ENCODE data around the gene SDSL.

The SDSL gene

GRCh38 chr12:113378291-113378690, 43.9 kb upstream of the SDSL start:
- H4K8ac ChIP-seq (ENCODE audit: low read depth, low read length) = no peak overlapping the region
- H3K79me1 ChIP-seq (ENCODE audit: low read length) = no peaks in the 10 kb centered on the region
- no peak overlapping the region for H3K14ac ChIP-seq (ENCODE audit: low read length)
- no peak overlapping the region for H2AK5ac ChIP-seq (ENCODE audit: low read length)
- no peak overlapping the region for H3K27ac ChIP-seq (ENCODE audit: low read depth, low read length)
- H3K79me2 ChIP-seq (ENCODE audit: control insufficient read depth, insufficient read depth, low read length, poor library complexity) = no peaks in the 10 kb centered on the region
- no peak overlapping the region for H3K4me2 ChIP-seq (ENCODE audit: low read length)
- no peak overlapping the region for H2AFZ ChIP-seq (ENCODE audit: insufficient read depth, low read length, poor library complexity)
- peaks cover 12 to 21% of the 10 kb centered on the region in 2 experiments for H3K36me3 ChIP-seq (ENCODE audit: control insufficient read depth in 1 of 2, insufficient read depth in 2 of 2, low read length in 2 of 2)
- no peak overlapping the region for H2BK5ac ChIP-seq (ENCODE audit: low read depth, low read length, poor library complexity)
- no peak overlapping the region for H2BK12ac ChIP-seq (ENCODE audit: low read length)
- H3K4me3 ChIP-seq (ENCODE audit: low read depth, low read length) = no peak overlapping the region
- no peak overlapping the region for H4K91ac ChIP-seq (ENCODE audit: low read depth, low read length)
- no peaks in the 10 kb centered on the region for H3K9me3 ChIP-seq (ENCODE audit: insufficient read depth, low read depth, low read length)
- no peak overlapping the region for H3K18ac ChIP-seq (ENCODE audit: low read length)
- WGBS (ENCODE audit: extremely low coverage, insufficient coverage, insufficient read length) = no CpG with 5 or more reads among the region's 3 CpGs
- no peak overlapping the region for H3K4ac ChIP-seq (ENCODE audit: low read depth, low read length)
- H3K4me1 ChIP-seq (ENCODE audit: control insufficient read depth in 1 of 2, insufficient read depth in 2 of 2, low read length in 2 of 2) = no peaks in the 10 kb centered on the region
- DNase-seq = no peak
- H4K12ac ChIP-seq (ENCODE audit: low read depth, low read length) = no peak overlapping the region
- no peak overlapping the region for H3K9ac ChIP-seq (ENCODE audit: low read length)
- no peak overlapping the region for H2BK120ac ChIP-seq (ENCODE audit: insufficient read depth, low read length, poor library complexity)
- no peaks in the 10 kb centered on the region for H3K27me3 ChIP-seq (ENCODE audit: insufficient read depth, low read length)
- no peak overlapping the region for H3K23ac ChIP-seq (ENCODE audit: low read length)

GRCh38 chr12:113381220-113381619, 41.0 kb upstream of the SDSL start:
- H3K4me1 ChIP-seq (ENCODE audit: control insufficient read depth in 1 of 2, insufficient read depth in 2 of 2, low read length in 2 of 2) = no peaks in the 10 kb centered on the region
- WGBS (ENCODE audit: extremely low coverage, insufficient coverage, insufficient read length) = no CpG with 5 or more reads among the region's 11 CpGs
- no peak for DNase-seq
- no peak overlapping the region for H3K4me3 ChIP-seq (ENCODE audit: low read depth, low read length)
- H3K18ac ChIP-seq (ENCODE audit: low read length) = no peak overlapping the region
- H2BK12ac ChIP-seq (ENCODE audit: low read length) = no peak overlapping the region
- H3K79me1 ChIP-seq (ENCODE audit: low read length) = no peaks in the 10 kb centered on the region
- no peak overlapping the region for H3K23ac ChIP-seq (ENCODE audit: low read length)
- no peak overlapping the region for H3K27ac ChIP-seq (ENCODE audit: low read depth, low read length)
- no peak overlapping the region for H2AFZ ChIP-seq (ENCODE audit: insufficient read depth, low read length, poor library complexity)
- H3K9ac ChIP-seq (ENCODE audit: low read length) = no peak overlapping the region
- no peak overlapping the region for H2BK5ac ChIP-seq (ENCODE audit: low read depth, low read length, poor library complexity)
- no peak overlapping the region for H3K4me2 ChIP-seq (ENCODE audit: low read length)
- H3K79me2 ChIP-seq (ENCODE audit: control insufficient read depth, insufficient read depth, low read length, poor library complexity) = no peaks in the 10 kb centered on the region
- H3K27me3 ChIP-seq (ENCODE audit: insufficient read depth, low read length) = no peaks in the 10 kb centered on the region
- H3K14ac ChIP-seq (ENCODE audit: low read length) = no peak overlapping the region
- no peak overlapping the region for H4K91ac ChIP-seq (ENCODE audit: low read depth, low read length)
- H3K9me3 ChIP-seq (ENCODE audit: insufficient read depth, low read depth, low read length) = peaks cover 3% of the 10 kb centered on the region
- peaks cover 16 to 21% of the 10 kb centered on the region in 2 experiments for H3K36me3 ChIP-seq (ENCODE audit: control insufficient read depth in 1 of 2, insufficient read depth in 2 of 2, low read length in 2 of 2)
- H4K8ac ChIP-seq (ENCODE audit: low read depth, low read length) = no peak overlapping the region
- no peak overlapping the region for H4K12ac ChIP-seq (ENCODE audit: low read depth, low read length)
- no peak overlapping the region for H2AK5ac ChIP-seq (ENCODE audit: low read length)
- no peak overlapping the region for H3K4ac ChIP-seq (ENCODE audit: low read depth, low read length)
- no peak overlapping the region for H2BK120ac ChIP-seq (ENCODE audit: insufficient read depth, low read length, poor library complexity)

- DNase-seq = peak; percentile 81 to 96
- H4K91ac ChIP-seq (ENCODE audit: low read depth, low read length) = no peak overlapping the region
- no peak overlapping the region for H3K14ac ChIP-seq (ENCODE audit: low read length)
- H3K79me1 ChIP-seq (ENCODE audit: low read length) = no peaks in the 10 kb centered on the region
- no peak overlapping the region for H4K12ac ChIP-seq (ENCODE audit: low read depth, low read length)
- H4K8ac ChIP-seq (ENCODE audit: low read depth, low read length) = no peak overlapping the region
- no peak overlapping the region for H3K4me2 ChIP-seq (ENCODE audit: low read length)
- H3K79me2 ChIP-seq (ENCODE audit: control insufficient read depth, insufficient read depth, low read length, poor library complexity) = no peaks in the 10 kb centered on the region
- no peak overlapping the region for H2BK5ac ChIP-seq (ENCODE audit: low read depth, low read length, poor library complexity)
- H3K9me3 ChIP-seq (ENCODE audit: insufficient read depth, low read depth, low read length) = peaks cover 3% of the 10 kb centered on the region
- no peak overlapping the region for H3K18ac ChIP-seq (ENCODE audit: low read length)
- H3K9ac ChIP-seq (ENCODE audit: low read length) = no peak overlapping the region
- H3K36me3 ChIP-seq (ENCODE audit: control insufficient read depth in 1 of 2, insufficient read depth in 2 of 2, low read length in 2 of 2) = peaks cover 14 to 24% of the 10 kb centered on the region in 2 experiments
- no peak overlapping the region for H2AK5ac ChIP-seq (ENCODE audit: low read length)
- no peak overlapping the region for H3K27ac ChIP-seq (ENCODE audit: low read depth, low read length)
- H3K4me1 ChIP-seq (ENCODE audit: control insufficient read depth in 1 of 2, insufficient read depth in 2 of 2, low read length in 2 of 2) = no peaks in the 10 kb centered on the region
- H2BK120ac ChIP-seq (ENCODE audit: insufficient read depth, low read length, poor library complexity) = no peak overlapping the region
- no peak overlapping the region for H3K4me3 ChIP-seq (ENCODE audit: low read depth, low read length)
- no peak overlapping the region for H2AFZ ChIP-seq (ENCODE audit: insufficient read depth, low read length, poor library complexity)
- H3K23ac ChIP-seq (ENCODE audit: low read length) = no peak overlapping the region
- no peak overlapping the region for H3K4ac ChIP-seq (ENCODE audit: low read depth, low read length)
- no peak overlapping the region for H2BK12ac ChIP-seq (ENCODE audit: low read length)
- H3K27me3 ChIP-seq (ENCODE audit: insufficient read depth, low read length) = no peaks in the 10 kb centered on the region
- no CpG with 5 or more reads among the region's 4 CpGs for WGBS (ENCODE audit: extremely low coverage, insufficient coverage, insufficient read length)
Measured at GRCh38 chr12:113382206-113382605, 40.0 kb upstream of the SDSL start.

- H3K9me3 ChIP-seq (ENCODE audit: insufficient read depth, low read depth, low read length) = peaks cover 4% of the 10 kb centered on the region
- H3K4me2 ChIP-seq (ENCODE audit: low read length) = no peak overlapping the region
- no peak overlapping the region for H3K14ac ChIP-seq (ENCODE audit: low read length)
- no peak overlapping the region for H4K8ac ChIP-seq (ENCODE audit: low read depth, low read length)
- H3K27ac ChIP-seq (ENCODE audit: low read depth, low read length) = no peak overlapping the region
- DNase-seq = no peak
- H3K23ac ChIP-seq (ENCODE audit: low read length) = no peak overlapping the region
- H3K4ac ChIP-seq (ENCODE audit: low read depth, low read length) = no peak overlapping the region
- no peak overlapping the region for H2AK5ac ChIP-seq (ENCODE audit: low read length)
- H3K36me3 ChIP-seq (ENCODE audit: control insufficient read depth in 1 of 2, insufficient read depth in 2 of 2, low read length in 2 of 2) = peaks cover 22 to 36% of the 10 kb centered on the region in 2 experiments
- no peak overlapping the region for H4K12ac ChIP-seq (ENCODE audit: low read depth, low read length)
- H3K18ac ChIP-seq (ENCODE audit: low read length) = no peak overlapping the region
- no peak overlapping the region for H3K4me3 ChIP-seq (ENCODE audit: low read depth, low read length)
- no peak overlapping the region for H2BK120ac ChIP-seq (ENCODE audit: insufficient read depth, low read length, poor library complexity)
- H3K9ac ChIP-seq (ENCODE audit: low read length) = no peak overlapping the region
- no peak overlapping the region for H2BK12ac ChIP-seq (ENCODE audit: low read length)
- H3K27me3 ChIP-seq (ENCODE audit: insufficient read depth, low read length) = no peaks in the 10 kb centered on the region
- no peak overlapping the region for H4K91ac ChIP-seq (ENCODE audit: low read depth, low read length)
- H2AFZ ChIP-seq (ENCODE audit: insufficient read depth, low read length, poor library complexity) = no peak overlapping the region
- H3K4me1 ChIP-seq (ENCODE audit: control insufficient read depth in 1 of 2, insufficient read depth in 2 of 2, low read length in 2 of 2) = no peaks in the 10 kb centered on the region
- H3K79me2 ChIP-seq (ENCODE audit: control insufficient read depth, insufficient read depth, low read length, poor library complexity) = no peaks in the 10 kb centered on the region
- no CpG with 5 or more reads among the region's 14 CpGs for WGBS (ENCODE audit: extremely low coverage, insufficient coverage, insufficient read length)
- no peaks in the 10 kb centered on the region for H3K79me1 ChIP-seq (ENCODE audit: low read length)
- H2BK5ac ChIP-seq (ENCODE audit: low read depth, low read length, poor library complexity) = no peak overlapping the region
Measured at GRCh38 chr12:113384778-113385177, 37.4 kb upstream of the SDSL start.

Data from trophoblast cell (in vitro differentiated cells and primary cell).